ENCODE measurements around the gene SEM1. TPM values are rescaled to one million over a fixed set of nuclear protein-coding genes. Genes with fewer than 3 reads are reported as not detected.

SEM1 gene
- total and polyA plus RNA-seq, 9 of the 15 experiments (the other 6 are each of a cell fraction or from before 2014, with no cell fraction given): 74.7 to 938 (median 454) TPM

- TF ChIP-seq RAD51 (IDR thresholded peaks at IDR 0.05; ENCODE audit: borderline replicate concordance, low read depth) (no peak), SNIP1 (IDR thresholded peaks at IDR 0.05; ENCODE audit: low read depth) (no peak), WHSC1 (IDR thresholded peaks at IDR 0.05; ENCODE audit: low read length) (no peak), SOX6 (IDR thresholded peaks at IDR 0.05) (no peak), ZBTB11 (CRISPR knock-in tag; IDR thresholded peaks at IDR 0.05) (no peak), ZFP30 (CRISPR knock-in tag; IDR thresholded peaks at IDR 0.05; ENCODE audit: borderline replicate concordance) (no peak)
Observed at GRCh38 chr7:96691702-96692101, 17.9 kb downstream of the SEM1 start (continued).

- Histone ChIP-seq H4K20me1 (replicated peaks; ENCODE audit: control insufficient read depth, insufficient read depth, low read length) (no peaks in the 10 kb centered on the region), H3K9me3 (replicated peaks; ENCODE audit: control insufficient read depth, insufficient read depth, low read depth, low read length) (no peaks in the 10 kb centered on the region), H3K4me1 (replicated peaks in 1 of 2; ENCODE audit: control insufficient read depth in 2 of 2, insufficient read depth in 2 of 2, low read length in 2 of 2) (no peaks in the 10 kb centered on the region), H2AFZ (ENCODE audit: low read depth, low read length) (no peak overlapping the region), H3K27ac (ENCODE audit: extremely low read depth, low read depth, low read length) (no peak overlapping the region), H3K4me2 (ENCODE audit: insufficient read depth, low read length) (no peak overlapping the region), H3K9ac (ENCODE audit: insufficient read depth in 1 of 2, low read depth in 2 of 2, low read length in 2 of 2) (no peak overlapping the region), H3K4me3 (no peak overlapping the region), H3K9me1 (ENCODE audit: control insufficient read depth, insufficient read depth, low read length) (no peaks in the 10 kb centered on the region), H3K36me3 (ENCODE audit: control insufficient read depth, insufficient read depth, low read length) (peaks cover 56% of the 10 kb centered on the region), H3K79me2 (ENCODE audit: control insufficient read depth, insufficient read depth, low read length) (peaks cover 25% of the 10 kb centered on the region; the same call in 1 of the 3 replicates), H3K27me3 (ENCODE audit: control insufficient read depth in 2 of 2, insufficient read depth in 2 of 2, low read length in 2 of 2) (no peaks in the 10 kb centered on the region)
- ChIA-PET POLR2A (no interaction called here), CTCF (ENCODE audit: low intra/inter-chr PET ratio) (no interaction called here)
- ATAC-seq (no peak), DNase-seq (ENCODE audit: extremely low read depth in 1 of 4, low spot score in 3 of 4) (no peak), FAIRE-seq (no peak)
- no TSS peak for BruUV-seq (replicated peaks)
- intact Hi-C loops (cut with micrococcal nuclease) (no loop called here), in situ Hi-C loops (cut with MboI) (no loop called here)
- 100% methylated on average over 1 of the region's 1 CpG for WGBS (ENCODE audit: insufficient coverage, low coverage, missing lambda C conversion rate)
- TF ChIP-seq NR2C2 (CRISPR knock-in tag; IDR thresholded peaks at IDR 0.05): no peak
- no peak for TF ChIP-seq NR2C2 (tag; IDR thresholded peaks at IDR 0.05)
- TF ChIP-seq REST (IDR thresholded peaks at IDR 0.05; ENCODE audit: borderline replicate concordance): no peak
- TF ChIP-seq REST (CRISPR knock-in tag; IDR thresholded peaks at IDR 0.05; ENCODE audit: low read depth): no peak
Observed at GRCh38 chr7:96689414-96689813, 20.2 kb downstream of the SEM1 start.
